Pancreas (tissue), 10 donors: ENCODE results near the gene PLPPR3. TPM values are rescaled to one million over a fixed set of nuclear protein-coding genes. Genes with fewer than 3 reads are reported as not detected.

Experiments
- ATAC-seq, 4 donors: fragments of 200-7000 bp; cut with Tn5 transposase; one replicate each; pipeline versions ENCODE4 v1.8.0 to v1.9.1; 2020; ENCODE audit warnings: mild to moderate bottlenecking in 4 of 4, moderate library complexity in 4 of 4
- DNase-seq, 6 donors: peaks; one replicate each; pipeline ENCODE4 v3.0.0-alpha.2; 2020
- FAIRE-seq: peaks from 2 replicates; lab custom pipeline; 2012; peaks lifted over from hg19 to GRCh38; lab: Jason Lieb, UNC
- H3K27ac ChIP-seq, 4 donors: fragments of 200-600 bp; sonication (generic); 1 replicate in 3 of 4; 2 replicates in 1 of 4; pipeline versions ENCODE4 v1.5.0 to v1.8.0; 2020
- H3K27me3 ChIP-seq, 4 donors: fragments of 200-600 bp; one replicate each; pipeline ENCODE4 v1.8.0; 2021
- H3K36me3 ChIP-seq, 3 donors: fragments of 200-600 bp; sonication (generic) in 1 of 3; one replicate each; pipeline versions ENCODE4 v1.5.0 to v1.8.0; 2020 to 2021
- H3K4me1 ChIP-seq, 3 donors: fragments of 200-600 bp; one replicate each; pipeline ENCODE4 v1.8.0; 2021
- H3K4me3 ChIP-seq, 4 donors: fragments of 200-600 bp; sonication (generic) in 2 of 4; one replicate each; pipeline versions ENCODE4 v1.5.0 to v1.8.0; 2020 to 2021
- H3K9me3 ChIP-seq, 4 donors: fragments of 200-600 bp; one replicate each; pipeline ENCODE4 v1.8.0; 2021
- WGBS, 2 donors: extraction: QIAGEN DNeasy Blood & Tissue Kit; methylation state at CpG; one replicate each; pipeline ENCODE4 v1.1.7; 2013; 5-methylcytosine and 5-hydroxymethylcytosine counted together
- intact Hi-C, 3 donors: fragments of 100-400 bp; cut with DNase I; formaldehyde crosslinking; loops; one replicate each; pipeline versions ENCODE4 v1.11.1 to v1.14.2; 2022
- polyA plus RNA-seq, 2 donors: library from polyadenylated mRNA; stranded (reverse); fragments of 200-250 nt; gene quantifications; one replicate each; pipeline ENCODE4 v1.2.3, GENCODE V29; 2013
- total RNA-seq, 6 donors: library from RNA; stranded (reverse); fragmentation: NEBNext Ultra II Directional in 4 of 6; extraction: Animal tissue kit (Norgen Biotek cat#: 25700) in 4 of 6; gene quantifications; one replicate each; pipeline versions ENCODE4 v1.2.1 to v1.2.4, GENCODE V29; 2021 to 2023
- TF ChIP-seq, protein P1 (sequence below), 4 donors: fragments of 200-600 bp; sonication (generic) in 3 of 4; IDR thresholded peaks; one replicate each; pipeline versions ENCODE4 v1.5.0 to v1.8.0; 2021; ENCODE audit warnings: antibody characterized with exemption in 4 of 4
- donor health status: healthy with polysubstance abuse.
- donor health status: DM: no; HTN: no; CAD: no; lungs with moderate emphysema.
- donor health status: DM: no; HTN: no; CAD: no.
- donor health status: control.
- donor health status: control.
- donor health status: Bipolar disorder and iron deficiency.
- donor health status: DM: yes; HTN: yes; CAD: no.
- donor health status: DM: no; HTN: no; CAD: no.
- donor health status: DM: no; HTN: no; CAD: no.
- donor health status: DM: yes; HTN: yes; CAD: no.

Gene PLPPR3
- total and polyA plus RNA-seq, 8 donors: 0.05 to 0.38 TPM; not detected in 6

GRCh38 chr19:858868-859843 lies 37.4 kb upstream of the PLPPR3 start, which contains the start of gene CFD:
TSS of gene CFD (plus strand) at chr19:859664. CDS start at chr19:859690, 26 bp downstream.
- DNase-seq (peak in 2 of 6 donors; percentile 50 to 76), FAIRE-seq (no peak), ATAC-seq (peak in 2 of 4 donors; percentile 1 to 26)
- H3K27me3 ChIP-seq: no peaks in the 10 kb centered on the region
- WGBS, 2 donors: 47 to 65% methylated on average over 21 to 24 of the region's 24 CpGs
- intact Hi-C loops: no loop called here
- H3K27ac ChIP-seq: no peak within 1 kb of the TSS
- no peaks in the 10 kb centered on the region for H3K9me3 ChIP-seq
- H3K4me3 ChIP-seq: peak within 1 kb of the TSS in 3 of 4 donors; percentile 18 to 42 (median 28)
- H3K4me1 ChIP-seq: peaks cover 0 to 2% (median 0%) of the 10 kb centered on the region in 3 donors
- H3K36me3 ChIP-seq: no peaks in the 10 kb centered on the region
- TF ChIP-seq, protein P1, sequence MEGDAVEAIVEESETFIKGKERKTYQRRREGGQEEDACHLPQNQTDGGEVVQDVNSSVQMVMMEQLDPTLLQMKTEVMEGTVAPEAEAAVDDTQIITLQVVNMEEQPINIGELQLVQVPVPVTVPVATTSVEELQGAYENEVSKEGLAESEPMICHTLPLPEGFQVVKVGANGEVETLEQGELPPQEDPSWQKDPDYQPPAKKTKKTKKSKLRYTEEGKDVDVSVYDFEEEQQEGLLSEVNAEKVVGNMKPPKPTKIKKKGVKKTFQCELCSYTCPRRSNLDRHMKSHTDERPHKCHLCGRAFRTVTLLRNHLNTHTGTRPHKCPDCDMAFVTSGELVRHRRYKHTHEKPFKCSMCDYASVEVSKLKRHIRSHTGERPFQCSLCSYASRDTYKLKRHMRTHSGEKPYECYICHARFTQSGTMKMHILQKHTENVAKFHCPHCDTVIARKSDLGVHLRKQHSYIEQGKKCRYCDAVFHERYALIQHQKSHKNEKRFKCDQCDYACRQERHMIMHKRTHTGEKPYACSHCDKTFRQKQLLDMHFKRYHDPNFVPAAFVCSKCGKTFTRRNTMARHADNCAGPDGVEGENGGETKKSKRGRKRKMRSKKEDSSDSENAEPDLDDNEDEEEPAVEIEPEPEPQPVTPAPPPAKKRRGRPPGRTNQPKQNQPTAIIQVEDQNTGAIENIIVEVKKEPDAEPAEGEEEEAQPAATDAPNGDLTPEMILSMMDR (IDR thresholded peaks at IDR 0.05): no peak

- WGBS, 2 donors: 66 to 80% methylated on average over 9 of the region's 9 CpGs
- Histone ChIP-seq H3K27me3 (peaks cover 0 to 1% (median 0%) of the 10 kb centered on the region in 4 donors), H3K4me1 (no peaks in the 10 kb centered on the region), H3K4me3 (no peak overlapping the region), H3K27ac (no peak overlapping the region), H3K36me3 (no peaks in the 10 kb centered on the region), H3K9me3 (no peaks in the 10 kb centered on the region)
- ATAC-seq: no peak
- FAIRE-seq: no peak
- DNase-seq: peak in 1 of 6 donors; percentile 24
- TF ChIP-seq, protein P1 (IDR thresholded peaks at IDR 0.05): no peak
- intact Hi-C loops: no loop called here
These were observed 36.5 kb upstream of the PLPPR3 start for GRCh38 chr19:858284-858683.

DNA sequence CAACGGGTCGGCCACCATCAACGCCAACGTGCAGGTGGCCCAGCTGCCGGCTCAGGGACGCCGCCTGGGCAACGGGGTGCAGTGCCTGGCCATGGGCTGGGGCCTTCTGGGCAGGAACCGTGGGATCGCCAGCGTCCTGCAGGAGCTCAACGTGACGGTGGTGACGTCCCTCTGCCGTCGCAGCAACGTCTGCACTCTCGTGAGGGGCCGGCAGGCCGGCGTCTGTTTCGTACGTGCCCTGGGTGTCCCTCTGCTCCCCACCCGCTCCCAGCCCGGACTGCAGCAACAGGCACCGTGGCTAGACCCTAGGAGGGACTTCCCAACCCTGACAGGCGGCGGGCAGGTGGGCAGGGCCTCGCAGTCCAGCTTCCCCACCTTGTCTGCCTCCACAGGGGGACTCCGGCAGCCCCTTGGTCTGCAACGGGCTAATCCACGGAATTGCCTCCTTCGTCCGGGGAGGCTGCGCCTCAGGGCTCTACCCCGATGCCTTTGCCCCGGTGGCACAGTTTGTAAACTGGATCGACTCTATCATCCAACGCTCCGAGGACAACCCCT lies 33.9 kb upstream of the PLPPR3 start:
- 56 to 66% methylated on average over 37 to 40 of the region's 40 CpGs for WGBS, 2 donors
- Histone ChIP-seq H3K27me3 (peaks cover 0 to 7% (median 0%) of the 10 kb centered on the region in 4 donors), H3K4me3 (no peak overlapping the region), H3K9me3 (no peaks in the 10 kb centered on the region), H3K27ac (no peak overlapping the region), H3K4me1 (peaks cover 0 to 4% (median 0%) of the 10 kb centered on the region in 3 donors), H3K36me3 (no peaks in the 10 kb centered on the region)
- ATAC-seq: no peak
- no peak for FAIRE-seq
- intact Hi-C loops: no loop called here
- TF ChIP-seq, protein P1 (IDR thresholded peaks at IDR 0.05): no peak
- DNase-seq: peak in 1 of 6 donors; percentile 77

GRCh38 chr19:855142-855541 lies 33.4 kb upstream of the PLPPR3 start:
- Histone ChIP-seq H3K4me3 (no peak overlapping the region), H3K27ac (no peak overlapping the region), H3K27me3 (peaks cover 0 to 7% (median 0%) of the 10 kb centered on the region in 4 donors), H3K9me3 (no peaks in the 10 kb centered on the region), H3K4me1 (peaks cover 0 to 5% (median 0%) of the 10 kb centered on the region in 3 donors), H3K36me3 (no peaks in the 10 kb centered on the region)
- intact Hi-C loops: no loop called here
- 68 to 73% methylated on average over 12 of the region's 12 CpGs for WGBS, 2 donors
- TF ChIP-seq, protein P1 (IDR thresholded peaks at IDR 0.05): no peak
- DNase-seq (no peak), FAIRE-seq (no peak), ATAC-seq (no peak)
